HG03354 (cell line): ENCODE results near the gene GABRB3.
"Not testable (repeated sequence)": the region's sequence is repeated elsewhere in the genome, so short reads cannot be mapped to it uniquely, and the experiment has no call there.

ENCODE experiments used
- ATAC-seq: cut with Tn5 transposase; IDR thresholded peaks from one replicate; pipeline ENCODE4 v1.9.1; 2021; ENCODE audit warnings: mild to moderate bottlenecking; ENCODE audit not compliant: unreplicated experiment, poor library complexity, severe bottlenecking

GABRB3 gene

GRCh38 chr15:26738996-26739395 is 33.9 kb downstream of the GABRB3 start:
- no peak for ATAC-seq

DNA sequence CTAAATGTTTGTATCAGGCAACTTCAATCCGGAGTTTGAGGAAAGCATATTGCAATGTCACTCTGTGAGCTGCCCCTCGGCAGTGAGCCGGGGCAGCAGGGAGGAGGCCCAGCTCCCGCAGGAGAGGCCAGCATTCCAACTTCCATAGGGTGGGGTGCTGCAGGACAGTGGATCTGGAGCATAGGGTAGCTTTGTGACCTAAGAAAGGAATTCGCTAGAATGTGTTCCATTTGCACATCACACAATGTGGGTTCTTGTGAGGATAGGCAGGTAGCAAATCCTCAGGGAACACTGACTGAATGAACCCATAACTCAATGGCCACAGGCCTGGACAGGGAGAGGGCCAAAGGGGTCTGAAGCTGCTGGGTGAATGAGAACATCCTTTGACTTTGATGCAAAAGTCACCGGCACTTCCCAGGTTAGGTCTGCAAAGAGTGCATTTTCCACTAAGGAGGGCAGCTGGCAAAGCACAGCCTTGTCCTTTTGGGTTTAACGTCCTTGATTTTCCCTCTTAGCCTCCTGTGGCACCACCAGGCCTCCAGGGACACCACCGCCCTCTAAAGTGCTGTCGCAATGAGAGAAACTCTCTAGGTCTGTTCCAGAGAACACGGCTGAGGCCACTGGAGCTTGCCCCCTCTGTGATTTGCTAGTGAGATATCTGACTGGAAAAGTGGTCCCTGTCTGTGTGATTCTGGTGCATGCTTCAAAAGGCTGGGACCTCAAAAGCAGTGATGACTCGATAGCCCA is 36.2 kb downstream of the GABRB3 start:
- ATAC-seq = no peak

DNA sequence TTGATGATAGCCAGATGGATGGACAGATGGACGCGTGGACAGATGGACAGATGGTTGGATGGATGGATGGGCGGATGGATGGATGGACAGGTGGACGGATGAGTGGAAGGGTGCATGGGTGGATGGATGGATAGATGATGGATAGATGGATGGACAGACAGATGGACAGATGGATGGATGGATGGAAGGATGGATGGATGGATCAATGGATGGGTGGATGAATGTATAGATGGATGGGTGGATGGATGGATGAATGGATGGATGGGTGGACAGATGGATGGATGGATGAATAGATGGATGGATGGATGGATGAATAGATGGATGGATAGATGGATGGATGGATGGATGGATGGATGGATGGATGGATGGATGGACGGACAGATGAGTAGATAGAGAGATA is 40.9 kb downstream of the GABRB3 start:
- ATAC-seq = no peak

GRCh38 chr15:26729581-26729980 is 43.3 kb downstream of the GABRB3 start:
- ATAC-seq = no peak

DNA sequence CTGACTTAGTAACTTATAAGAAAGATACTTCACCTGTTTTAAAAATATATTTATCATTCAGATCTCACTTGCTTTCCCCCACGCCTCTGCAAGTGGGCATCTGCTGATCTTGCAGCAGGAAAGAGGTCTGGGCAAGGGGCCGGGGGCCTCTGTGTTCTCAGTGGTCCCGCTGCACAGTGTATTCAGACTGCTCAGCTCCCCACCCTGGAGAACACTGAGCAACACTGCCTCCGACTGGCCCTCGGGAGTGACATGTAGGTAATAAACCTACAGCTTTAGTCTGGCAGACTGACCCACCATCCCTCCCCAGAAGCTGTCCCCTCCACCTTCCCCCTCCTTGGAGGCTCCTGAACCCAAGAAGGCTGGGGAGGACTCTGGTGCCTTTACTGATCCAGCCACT is 43.8 kb downstream of the GABRB3 start:
- no peak for ATAC-seq

DNA sequence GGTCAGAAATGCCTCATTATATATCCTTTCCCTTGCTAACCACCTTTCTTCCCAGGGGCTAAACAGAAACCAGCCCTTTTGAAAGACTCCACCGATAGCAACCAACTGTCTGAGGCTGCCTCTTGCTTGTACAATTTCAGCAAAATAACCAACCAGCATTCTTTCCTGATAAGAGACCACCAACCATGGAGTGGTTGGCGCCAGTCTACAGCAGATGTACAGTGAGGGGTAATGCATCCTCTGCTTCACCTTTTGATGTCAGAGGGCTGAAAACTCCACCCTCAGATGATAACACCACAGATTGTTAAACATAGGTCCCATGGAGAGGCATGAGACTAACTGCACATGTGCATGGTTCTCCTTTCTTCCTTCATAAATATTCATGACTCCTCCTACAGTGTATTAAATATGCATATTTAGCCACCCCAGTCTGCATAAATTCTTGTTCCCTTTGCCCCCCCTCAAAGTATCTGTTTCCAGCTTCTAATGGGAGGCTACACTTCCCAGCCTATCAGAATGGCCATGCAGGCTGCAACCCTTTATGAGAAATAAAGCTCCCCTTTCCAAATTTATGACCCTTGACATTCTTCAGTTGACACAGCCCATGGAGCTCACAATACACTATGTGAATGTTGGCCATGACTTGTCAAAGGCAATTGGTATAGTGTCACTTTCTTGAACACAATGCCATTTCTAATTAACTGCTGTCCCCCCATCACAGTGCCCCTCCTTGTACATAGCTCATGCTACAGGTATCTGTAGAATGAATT is 48.3 kb downstream of the GABRB3 start:
- no peak for ATAC-seq

GRCh38 chr15:26722621-26723160 is 50.2 kb downstream of the GABRB3 start:
- ATAC-seq = no peak

DNA sequence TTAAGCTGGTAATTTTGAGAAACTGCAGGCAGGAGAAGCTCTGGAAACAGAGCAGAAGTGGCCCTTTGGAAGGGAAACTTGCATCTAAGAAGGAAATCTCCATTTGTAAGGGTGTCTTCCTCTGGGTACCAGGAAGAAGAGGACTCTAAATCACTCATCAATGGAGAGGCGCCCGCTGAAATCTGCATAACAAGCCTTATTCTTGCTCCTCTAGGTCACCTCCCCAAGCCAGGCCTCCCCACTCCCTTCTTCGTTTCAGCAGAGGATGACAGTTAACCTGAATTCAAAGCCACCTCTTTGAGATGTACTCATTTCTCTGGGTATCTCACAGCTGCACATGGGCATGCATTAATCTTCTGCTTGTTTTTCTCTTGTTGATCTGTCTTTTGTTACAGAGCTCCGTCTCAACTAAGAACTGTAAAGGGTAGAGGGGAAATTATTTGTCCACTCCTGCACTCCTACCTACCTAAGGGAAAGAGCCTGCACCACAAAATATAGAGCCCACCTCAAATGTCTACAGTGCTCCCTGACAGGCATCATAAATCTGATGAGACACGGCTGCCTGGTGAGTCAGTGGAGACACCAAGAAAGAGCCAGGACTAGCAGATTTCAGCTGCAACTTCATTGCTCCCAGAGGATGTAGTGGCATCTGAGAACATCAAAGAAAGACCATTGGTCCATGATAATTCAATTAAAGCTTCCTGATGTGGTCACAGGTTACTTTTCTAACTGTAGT is 51.5 kb downstream of the GABRB3 start:
- ATAC-seq = no peak

DNA sequence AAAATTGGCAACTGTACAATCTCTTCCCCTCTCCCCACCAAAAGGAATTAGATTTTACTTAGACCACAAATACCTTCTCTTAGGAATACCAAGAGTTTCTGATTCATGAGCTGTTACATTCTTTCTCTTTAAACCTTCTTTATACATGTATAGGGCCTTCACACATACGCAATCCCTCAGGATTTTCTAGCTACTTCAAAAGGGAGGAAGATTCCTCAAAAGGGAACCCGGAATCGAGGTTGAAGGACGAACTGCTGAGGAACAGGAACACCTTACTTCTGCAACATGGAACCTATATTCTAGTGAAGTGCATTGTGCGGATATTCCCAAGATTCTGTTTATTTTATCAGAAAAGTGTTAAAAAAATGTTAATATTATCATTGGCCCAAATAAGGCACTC is 52.3 kb downstream of the GABRB3 start:
- no peak for ATAC-seq

DNA sequence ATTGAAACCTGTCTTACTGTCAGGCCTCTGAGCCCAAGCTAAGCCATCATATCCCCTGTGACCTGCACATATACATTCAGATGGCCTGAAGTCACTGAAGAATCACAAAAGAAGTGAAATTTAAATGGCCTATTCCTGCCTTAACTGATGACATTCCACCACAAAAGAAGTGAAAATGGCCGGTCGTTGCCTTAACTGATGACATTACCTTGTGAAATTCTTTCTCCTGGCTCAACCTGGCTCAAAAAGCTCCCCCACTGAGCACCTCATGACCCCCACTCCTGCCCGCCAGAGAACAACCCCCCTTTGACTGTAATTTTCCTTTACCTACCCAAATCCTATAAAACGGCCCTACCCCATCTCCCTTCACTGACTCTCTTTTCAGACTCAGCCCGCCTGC is 53.0 kb downstream of the GABRB3 start:
- ATAC-seq = not testable (repeated sequence)

DNA sequence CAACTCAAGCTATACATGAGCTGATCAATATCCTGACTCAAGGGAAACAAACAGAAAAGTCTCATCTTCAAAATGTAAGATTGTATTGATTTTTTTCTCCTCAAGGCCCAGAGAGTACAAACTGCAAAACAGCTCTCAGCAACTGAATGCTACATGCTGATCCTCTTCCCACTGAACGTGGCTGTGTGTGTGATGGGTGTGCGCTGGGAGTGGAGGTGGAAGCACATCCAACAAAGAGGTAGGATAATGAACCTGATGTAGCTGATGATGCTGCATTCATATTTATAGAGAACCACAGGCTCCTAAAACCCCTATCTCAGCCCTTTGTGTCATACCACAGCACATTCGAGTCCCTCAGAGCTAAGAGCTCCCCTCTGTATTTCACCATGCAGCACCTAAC is 56.8 kb downstream of the GABRB3 start:
- ATAC-seq = no peak

DNA sequence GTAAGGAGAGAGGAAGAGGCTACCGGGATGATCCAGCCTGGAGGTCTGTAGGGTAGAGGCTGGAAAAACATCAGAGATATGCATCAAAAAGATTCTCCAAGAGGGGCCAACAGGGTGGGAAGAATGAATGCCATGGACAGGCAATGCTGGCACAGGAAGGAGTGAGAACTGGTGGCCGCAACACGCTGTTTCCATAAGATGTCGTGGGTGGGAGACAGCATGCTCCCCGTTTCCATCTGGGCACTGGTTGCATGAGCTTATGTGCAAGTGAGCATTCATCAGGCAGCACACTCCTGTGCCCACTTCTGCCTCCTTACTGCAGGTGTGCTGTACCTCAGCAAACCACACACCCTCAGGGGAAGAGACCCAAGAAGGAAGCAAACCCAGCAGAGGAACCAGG is 59.4 kb downstream of the GABRB3 start:
- no peak for ATAC-seq

DNA sequence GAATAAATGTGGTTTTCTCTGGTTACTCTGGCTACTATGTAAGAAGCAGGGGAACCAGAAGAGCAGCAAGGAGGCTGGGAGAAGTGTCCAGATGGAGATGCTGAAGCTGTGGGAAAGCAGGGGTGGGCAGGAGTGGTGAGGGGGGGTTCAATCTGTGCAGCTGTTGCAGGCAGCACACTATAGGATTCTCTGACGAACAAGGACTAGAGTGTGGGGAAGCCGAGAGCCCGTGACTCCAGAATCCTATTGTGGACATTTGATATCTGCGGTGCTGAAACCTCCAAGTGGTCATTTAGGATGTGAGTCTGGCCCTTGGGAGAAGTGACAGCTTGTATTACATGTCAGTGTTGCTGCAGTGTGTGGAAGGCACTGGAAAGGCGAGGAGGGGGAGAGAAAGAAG is 60.5 kb downstream of the GABRB3 start:
- no peak for ATAC-seq

- no peak for ATAC-seq
Observed at GRCh38 chr15:26711445-26711844, 61.4 kb downstream of the GABRB3 start.

DNA sequence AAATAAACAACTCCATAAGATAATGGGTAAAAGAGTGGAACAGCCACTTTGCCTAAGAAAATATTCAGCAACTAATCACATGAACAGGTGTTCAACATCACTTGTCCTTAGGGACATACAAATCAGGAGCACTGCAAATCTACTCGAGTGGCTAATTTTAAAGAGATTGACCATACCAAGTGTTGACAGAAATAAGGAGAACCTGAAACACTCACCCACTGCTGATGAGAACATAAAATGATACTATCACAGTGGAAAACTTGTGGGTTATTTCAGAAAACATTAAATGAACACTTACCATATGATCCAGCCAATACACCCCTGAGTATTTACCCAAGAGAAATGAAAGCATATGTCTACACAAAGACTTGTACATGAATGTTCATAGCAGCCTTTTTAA is 70.5 kb downstream of the GABRB3 start:
- no peak for ATAC-seq

- no peak for ATAC-seq
Observed at GRCh38 chr15:26698555-26698954, 74.3 kb downstream of the GABRB3 start.

GRCh38 chr15:26697913-26698312 is 75.0 kb downstream of the GABRB3 start:
- no peak for ATAC-seq

GRCh38 chr15:26691249-26691648 is 81.6 kb downstream of the GABRB3 start:
- ATAC-seq = no peak

DNA sequence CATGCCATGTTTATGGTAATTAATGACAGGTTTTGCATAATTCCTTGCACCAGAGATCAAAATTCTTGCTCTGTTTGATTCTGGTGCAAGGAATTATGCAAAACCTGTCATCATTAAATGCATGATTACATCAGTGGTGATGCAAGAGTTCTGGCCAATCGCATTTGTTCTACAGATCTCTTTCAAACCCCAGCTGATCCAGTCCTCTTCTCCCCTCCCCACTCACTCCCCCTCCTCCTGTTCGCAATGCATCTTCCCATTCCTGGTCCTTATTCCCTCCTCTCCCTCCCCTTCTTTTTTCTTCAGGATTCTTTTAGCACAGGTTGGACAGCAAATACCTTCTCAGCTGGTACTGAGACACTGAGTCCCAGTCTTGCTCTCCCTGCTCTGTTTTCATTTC is 82.1 kb downstream of the GABRB3 start:
- no peak for ATAC-seq

GRCh38 chr15:26689462-26689861 is 83.4 kb downstream of the GABRB3 start:
- ATAC-seq = no peak
